Measurements from ENCODE around the gene PIWIL1.

Gene PIWIL1

GRCh38 chr12:130375296-130376287 is 37.9 kb downstream of the PIWIL1 start:
- TF ChIP-seq, protein P1, sequence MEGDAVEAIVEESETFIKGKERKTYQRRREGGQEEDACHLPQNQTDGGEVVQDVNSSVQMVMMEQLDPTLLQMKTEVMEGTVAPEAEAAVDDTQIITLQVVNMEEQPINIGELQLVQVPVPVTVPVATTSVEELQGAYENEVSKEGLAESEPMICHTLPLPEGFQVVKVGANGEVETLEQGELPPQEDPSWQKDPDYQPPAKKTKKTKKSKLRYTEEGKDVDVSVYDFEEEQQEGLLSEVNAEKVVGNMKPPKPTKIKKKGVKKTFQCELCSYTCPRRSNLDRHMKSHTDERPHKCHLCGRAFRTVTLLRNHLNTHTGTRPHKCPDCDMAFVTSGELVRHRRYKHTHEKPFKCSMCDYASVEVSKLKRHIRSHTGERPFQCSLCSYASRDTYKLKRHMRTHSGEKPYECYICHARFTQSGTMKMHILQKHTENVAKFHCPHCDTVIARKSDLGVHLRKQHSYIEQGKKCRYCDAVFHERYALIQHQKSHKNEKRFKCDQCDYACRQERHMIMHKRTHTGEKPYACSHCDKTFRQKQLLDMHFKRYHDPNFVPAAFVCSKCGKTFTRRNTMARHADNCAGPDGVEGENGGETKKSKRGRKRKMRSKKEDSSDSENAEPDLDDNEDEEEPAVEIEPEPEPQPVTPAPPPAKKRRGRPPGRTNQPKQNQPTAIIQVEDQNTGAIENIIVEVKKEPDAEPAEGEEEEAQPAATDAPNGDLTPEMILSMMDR (IDR thresholded peaks at IDR 0.05; ENCODE audit: control insufficient read depth, insufficient read depth, low read depth, low read length, missing control alignments), result no peak
- no peak overlapping the region for H3K4me3 ChIP-seq (ENCODE audit: control insufficient read depth, low read depth, low read length)
- DNase-seq (ENCODE audit: low read depth), result no peak

- TF ChIP-seq, protein P1 (IDR thresholded peaks at IDR 0.05; ENCODE audit: control insufficient read depth, insufficient read depth, low read depth, low read length, missing control alignments), result no peak
- H3K4me3 ChIP-seq (ENCODE audit: control insufficient read depth, low read depth, low read length), result no peak overlapping the region
- no peak for DNase-seq (ENCODE audit: low read depth)
Measured at GRCh38 chr12:130382818-130383217, 45.1 kb downstream of the PIWIL1 start.

DNA sequence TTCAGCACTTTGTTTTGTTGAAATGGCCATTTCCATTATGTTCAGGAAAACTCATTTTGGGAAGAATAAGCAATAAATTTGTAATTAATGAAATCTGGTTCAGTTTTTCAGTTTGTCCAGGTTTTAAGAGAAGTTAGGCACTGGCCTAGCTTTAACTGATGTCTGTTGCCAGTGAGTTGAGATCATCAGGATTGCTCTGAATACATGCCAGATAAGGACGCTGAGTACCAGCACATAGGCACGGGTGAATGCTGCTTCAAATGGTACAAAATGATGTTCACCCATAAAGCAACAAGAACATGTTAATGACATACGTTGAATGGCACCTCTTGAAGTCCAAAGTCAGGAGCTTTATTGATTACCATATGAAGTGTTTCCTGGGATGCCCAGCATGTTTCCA is 46.5 kb downstream of the PIWIL1 start:
- no peak for DNase-seq (ENCODE audit: low read depth)
- TF ChIP-seq, protein P1 (IDR thresholded peaks at IDR 0.05; ENCODE audit: control insufficient read depth, insufficient read depth, low read depth, low read length, missing control alignments), result no peak
- no peak overlapping the region for H3K4me3 ChIP-seq (ENCODE audit: control insufficient read depth, low read depth, low read length)

GRCh38 chr12:130385193-130385592 is 47.5 kb downstream of the PIWIL1 start:
- H3K4me3 ChIP-seq (ENCODE audit: control insufficient read depth, low read depth, low read length), result no peak overlapping the region
- DNase-seq (ENCODE audit: low read depth), result no peak
- TF ChIP-seq, protein P1 (IDR thresholded peaks at IDR 0.05; ENCODE audit: control insufficient read depth, insufficient read depth, low read depth, low read length, missing control alignments), result no peak

DNA sequence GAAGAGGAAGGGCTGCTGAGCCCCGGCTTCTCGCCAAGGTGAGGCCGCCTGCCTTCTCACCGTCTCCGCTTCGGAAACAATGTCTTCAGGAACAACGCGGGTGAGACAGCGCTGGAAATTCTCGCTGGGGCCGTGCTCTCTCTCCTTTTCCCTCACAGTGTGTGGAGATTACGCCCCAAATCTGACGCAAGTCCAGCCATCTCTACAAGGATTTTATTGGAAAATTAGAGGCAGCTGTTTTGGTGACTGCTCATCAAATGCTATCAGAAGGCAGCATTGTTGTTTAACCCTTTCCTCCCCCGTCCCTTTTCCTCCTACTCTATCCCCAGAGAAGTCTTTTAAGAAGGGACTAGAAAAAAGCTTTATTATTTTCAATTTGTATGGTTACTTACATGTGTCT is 53.5 kb downstream of the PIWIL1 start:
- no peak overlapping the region for H3K4me3 ChIP-seq (ENCODE audit: control insufficient read depth, low read depth, low read length)
- DNase-seq (ENCODE audit: low read depth), result no peak
- TF ChIP-seq, protein P1 (IDR thresholded peaks at IDR 0.05; ENCODE audit: control insufficient read depth, insufficient read depth, low read depth, low read length, missing control alignments), result no peak

DNA sequence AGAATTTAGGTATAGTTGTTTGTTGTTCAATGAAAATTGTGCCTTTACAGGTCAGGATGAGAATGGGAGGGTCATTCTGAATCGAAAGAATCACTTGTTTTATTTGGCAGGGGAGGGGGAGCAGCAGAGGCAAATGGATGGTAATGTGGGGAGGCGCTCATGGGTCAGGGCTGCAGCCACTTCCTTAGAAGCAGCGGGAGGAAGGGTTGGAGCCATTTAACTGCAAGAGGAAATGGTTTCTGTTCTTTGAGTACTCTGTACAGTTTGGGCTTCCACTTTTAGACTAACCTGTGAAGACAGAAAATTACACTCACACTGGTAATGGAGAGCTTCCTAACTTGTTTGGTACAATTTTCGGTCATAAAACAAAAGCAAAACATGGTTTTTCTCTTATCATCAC is 57.2 kb downstream of the PIWIL1 start:
- DNase-seq (ENCODE audit: low read depth), result no peak
- TF ChIP-seq, protein P1 (IDR thresholded peaks at IDR 0.05; ENCODE audit: control insufficient read depth, insufficient read depth, low read depth, low read length, missing control alignments), result no peak
- no peak overlapping the region for H3K4me3 ChIP-seq (ENCODE audit: control insufficient read depth, low read depth, low read length)
